ENCODE measurements around the gene PCIF1.

GRCh38 chr20:45964006-45964400, 29.5 kb downstream of the PCIF1 start:
- TF ChIP-seq CTCF (IDR thresholded peaks at IDR 0.05; ENCODE audit: insufficient read depth, low read depth, low read length) (no peak), EZH2 (IDR thresholded peaks at IDR 0.05; ENCODE audit: insufficient read depth, low read length) (no peak)

All from astrocyte (in vitro differentiated cells and primary cell).